ENCODE data around the gene KCNJ5.

DNA sequence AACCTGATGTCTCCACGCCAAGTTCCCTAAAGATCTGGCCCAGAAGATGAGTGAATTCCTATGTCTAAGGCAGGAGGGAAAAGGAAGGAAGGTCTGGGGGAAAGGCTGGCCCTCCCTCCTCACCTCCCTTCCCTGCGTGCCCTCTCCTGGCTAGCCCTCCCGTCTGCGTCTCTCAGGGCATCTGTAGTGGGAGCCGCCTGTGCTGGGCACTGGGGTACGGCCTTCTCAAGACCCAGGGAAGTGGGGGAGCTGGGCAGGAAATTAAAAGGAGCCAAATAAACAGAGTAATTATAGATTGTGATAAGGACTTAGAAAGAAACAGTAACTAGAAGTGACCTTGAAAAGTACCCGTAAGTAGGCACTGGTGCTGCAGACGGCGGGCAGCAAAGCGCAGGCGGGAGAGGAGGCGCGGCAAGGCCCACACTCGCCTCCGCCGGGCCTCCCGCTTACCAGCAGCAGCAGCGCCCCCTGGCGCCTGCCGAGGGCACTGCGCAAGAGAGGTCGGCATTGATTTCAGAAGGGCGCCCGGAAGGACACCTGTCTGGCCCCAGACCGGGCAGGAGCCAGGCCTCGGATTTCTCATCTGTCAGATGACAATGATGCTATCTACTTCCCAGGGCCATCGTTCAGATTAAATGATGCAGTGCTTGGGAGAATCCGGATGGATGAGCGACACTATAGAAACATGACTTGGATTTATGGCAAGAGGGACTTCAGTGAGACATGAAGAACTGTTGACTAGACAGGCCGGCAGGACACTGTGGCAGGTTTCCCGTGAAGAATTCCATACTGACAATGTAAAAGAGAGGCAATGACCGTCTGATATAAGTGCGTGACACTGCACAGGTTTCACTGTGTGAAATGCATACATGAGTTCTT is 31.4 kb upstream of the KCNJ5 start:
- TF ChIP-seq, protein P1, sequence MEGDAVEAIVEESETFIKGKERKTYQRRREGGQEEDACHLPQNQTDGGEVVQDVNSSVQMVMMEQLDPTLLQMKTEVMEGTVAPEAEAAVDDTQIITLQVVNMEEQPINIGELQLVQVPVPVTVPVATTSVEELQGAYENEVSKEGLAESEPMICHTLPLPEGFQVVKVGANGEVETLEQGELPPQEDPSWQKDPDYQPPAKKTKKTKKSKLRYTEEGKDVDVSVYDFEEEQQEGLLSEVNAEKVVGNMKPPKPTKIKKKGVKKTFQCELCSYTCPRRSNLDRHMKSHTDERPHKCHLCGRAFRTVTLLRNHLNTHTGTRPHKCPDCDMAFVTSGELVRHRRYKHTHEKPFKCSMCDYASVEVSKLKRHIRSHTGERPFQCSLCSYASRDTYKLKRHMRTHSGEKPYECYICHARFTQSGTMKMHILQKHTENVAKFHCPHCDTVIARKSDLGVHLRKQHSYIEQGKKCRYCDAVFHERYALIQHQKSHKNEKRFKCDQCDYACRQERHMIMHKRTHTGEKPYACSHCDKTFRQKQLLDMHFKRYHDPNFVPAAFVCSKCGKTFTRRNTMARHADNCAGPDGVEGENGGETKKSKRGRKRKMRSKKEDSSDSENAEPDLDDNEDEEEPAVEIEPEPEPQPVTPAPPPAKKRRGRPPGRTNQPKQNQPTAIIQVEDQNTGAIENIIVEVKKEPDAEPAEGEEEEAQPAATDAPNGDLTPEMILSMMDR (conservative IDR thresholded peaks at IDR 0.05; ENCODE audit: low read depth, low read length) = peak; percentile 67
- TF ChIP-seq, protein P2, sequence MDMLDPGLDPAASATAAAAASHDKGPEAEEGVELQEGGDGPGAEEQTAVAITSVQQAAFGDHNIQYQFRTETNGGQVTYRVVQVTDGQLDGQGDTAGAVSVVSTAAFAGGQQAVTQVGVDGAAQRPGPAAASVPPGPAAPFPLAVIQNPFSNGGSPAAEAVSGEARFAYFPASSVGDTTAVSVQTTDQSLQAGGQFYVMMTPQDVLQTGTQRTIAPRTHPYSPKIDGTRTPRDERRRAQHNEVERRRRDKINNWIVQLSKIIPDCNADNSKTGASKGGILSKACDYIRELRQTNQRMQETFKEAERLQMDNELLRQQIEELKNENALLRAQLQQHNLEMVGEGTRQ (IDR thresholded peaks at IDR 0.05; ENCODE audit: low read depth, low read length) = no peak
- no peak for TF ChIP-seq POLR2A (IDR thresholded peaks at IDR 0.05; ENCODE audit: low read depth, low read length)
- no peak for TF ChIP-seq CEBPB (IDR thresholded peaks at IDR 0.05; ENCODE audit: low read depth, low read length)
- TF ChIP-seq MXI1 (IDR thresholded peaks at IDR 0.05; ENCODE audit: borderline replicate concordance, low read depth, low read length) = no peak
- no peak for TF ChIP-seq MAFK (IDR thresholded peaks at IDR 0.05; ENCODE audit: low read depth, low read length)
- no peak for TF ChIP-seq CHD1 (IDR thresholded peaks at IDR 0.05; ENCODE audit: low read depth, low read length)
- TF ChIP-seq RAD21 (IDR thresholded peaks at IDR 0.05; ENCODE audit: low read length) = peak; percentile 50
- TF ChIP-seq BHLHE40 (IDR thresholded peaks at IDR 0.05; ENCODE audit: low read depth, low read length) = no peak
- no peak for TF ChIP-seq RCOR1 (IDR thresholded peaks at IDR 0.05; ENCODE audit: insufficient replicate concordance, low read length)
- peak; percentile 41 for TF ChIP-seq SMC3 (IDR thresholded peaks at IDR 0.05; ENCODE audit: low read depth, low read length)
- TF ChIP-seq MAZ (IDR thresholded peaks at IDR 0.05; ENCODE audit: borderline replicate concordance, low read depth, low read length) = no peak
- TF ChIP-seq RFX5 (IDR thresholded peaks at IDR 0.05; ENCODE audit: low read depth, low read length) = no peak
